ENCODE measurements around the gene MCM6.
A peak's percentile ranks its signal among the peaks of the same experiment; 100 is the strongest.

Gene MCM6

DNA sequence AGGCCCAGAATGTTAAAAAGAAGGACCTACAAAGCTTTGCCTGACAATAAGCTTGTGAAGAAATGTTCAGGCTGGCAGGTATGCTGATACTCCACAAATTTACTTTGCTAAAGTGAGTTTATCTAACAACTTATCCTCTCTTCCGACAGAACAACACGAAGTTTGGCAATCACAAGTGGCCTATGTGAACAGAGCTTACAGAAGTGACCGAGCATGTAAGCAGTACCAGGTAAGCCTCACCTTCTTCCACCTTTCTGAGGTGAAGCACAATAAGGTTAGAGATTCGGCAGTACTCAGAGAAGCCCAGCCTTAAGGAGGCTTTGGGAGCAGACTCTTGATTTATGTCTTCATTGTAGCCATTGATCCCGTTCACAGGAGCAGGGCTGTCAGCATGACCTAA, 30.2 kb downstream of the MCM6 start:
- Mint-ChIP-seq H3K9me3 (no peaks in the 10 kb centered on the region), H3K27ac (no peak overlapping the region), H3K4me3 (no peak overlapping the region), H3K36me3 (ENCODE audit: low read depth) (peaks cover 71% of the 10 kb centered on the region), H3K27me3 (no peaks in the 10 kb centered on the region), H3K4me1 (ENCODE audit: low read depth) (no peaks in the 10 kb centered on the region)
- intact Hi-C loops (cut with micrococcal nuclease) = no loop called here

DNA sequence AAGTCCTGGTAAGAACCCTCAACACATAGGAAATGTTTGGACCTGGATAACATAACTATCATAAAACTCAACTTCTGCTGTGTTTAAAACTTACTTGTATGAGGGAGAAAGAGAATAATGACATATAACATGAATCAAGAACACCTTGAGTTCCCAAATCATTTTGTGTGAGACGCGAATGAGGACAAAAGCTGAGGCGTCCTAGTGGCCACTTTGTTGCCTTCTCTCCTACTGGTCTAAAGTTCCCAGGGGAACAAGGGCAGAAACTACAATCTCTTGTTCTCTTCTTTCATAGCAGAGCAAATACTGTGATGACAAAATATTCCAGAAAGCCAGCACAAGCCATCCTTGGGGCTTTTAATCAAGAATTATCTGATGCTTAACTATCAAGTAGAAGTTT, 31.0 kb downstream of the MCM6 start:
- Mint-ChIP-seq H3K27ac (no peak overlapping the region), H3K27me3 (no peaks in the 10 kb centered on the region), H3K36me3 (ENCODE audit: low read depth) (peaks cover 63% of the 10 kb centered on the region), H3K4me1 (ENCODE audit: low read depth) (no peaks in the 10 kb centered on the region), H3K4me3 (no peak overlapping the region), H3K9me3 (no peaks in the 10 kb centered on the region)
- intact Hi-C loops (cut with micrococcal nuclease) = no loop called here

DNA sequence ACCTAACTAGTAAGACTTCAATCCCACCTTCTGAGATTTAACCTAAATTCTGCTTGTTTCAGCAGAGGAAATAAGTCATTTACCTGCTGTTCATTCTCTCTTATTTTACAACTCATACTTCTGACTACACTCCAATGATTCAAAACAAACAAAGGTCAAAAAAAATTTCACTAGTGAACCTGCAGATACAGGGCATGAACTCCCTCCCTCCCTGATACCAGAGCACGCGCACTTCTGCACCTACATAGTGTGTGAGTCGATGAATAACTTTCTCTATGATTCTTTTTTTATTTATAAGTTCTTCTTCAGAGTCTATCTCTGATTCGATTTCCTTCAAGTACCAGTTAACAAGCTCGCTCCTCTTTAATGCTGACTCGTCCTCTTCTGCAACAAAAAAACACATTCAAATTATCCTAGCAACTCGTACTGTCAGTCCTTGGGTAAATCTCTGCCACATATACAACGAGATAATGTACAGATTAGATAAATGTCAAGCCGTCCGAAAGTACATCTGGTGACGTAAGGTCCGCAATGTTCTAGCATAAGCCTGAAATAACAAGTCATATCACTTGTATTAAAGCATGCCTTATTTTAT, 31.8 kb downstream of the MCM6 start:
- no peaks in the 10 kb centered on the region for H3K9me3 Mint-ChIP-seq
- no peaks in the 10 kb centered on the region for H3K27me3 Mint-ChIP-seq
- H3K4me3 Mint-ChIP-seq = no peak overlapping the region
- H3K4me1 Mint-ChIP-seq (ENCODE audit: low read depth) = no peaks in the 10 kb centered on the region
- H3K27ac Mint-ChIP-seq = no peak overlapping the region
- intact Hi-C loops (cut with micrococcal nuclease) = no loop called here
- H3K36me3 Mint-ChIP-seq (ENCODE audit: low read depth) = peaks cover 60% of the 10 kb centered on the region

DNA sequence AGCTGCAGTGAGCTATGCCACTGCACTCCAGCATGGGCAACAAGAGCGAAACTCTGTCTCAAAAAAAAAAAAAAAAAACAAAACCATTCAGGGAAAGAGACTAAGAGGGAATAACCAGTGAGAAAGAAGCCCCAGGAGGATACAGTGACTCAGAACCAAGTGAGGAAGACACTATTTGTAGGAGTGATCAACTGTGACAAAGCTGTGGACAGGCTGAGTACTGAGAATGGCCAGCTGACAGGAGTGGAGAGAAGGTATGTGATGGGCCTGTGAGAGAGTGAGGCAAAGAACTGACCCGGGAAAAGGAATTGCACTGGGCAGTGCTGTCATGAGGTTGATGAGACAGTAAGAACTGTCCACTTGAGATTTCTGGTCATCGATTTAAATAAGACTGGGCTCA, 32.6 kb downstream of the MCM6 start:
- intact Hi-C loops (cut with micrococcal nuclease) = no loop called here
- peaks cover 56% of the 10 kb centered on the region for H3K36me3 Mint-ChIP-seq (ENCODE audit: low read depth)
- no peaks in the 10 kb centered on the region for H3K27me3 Mint-ChIP-seq
- H3K4me1 Mint-ChIP-seq (ENCODE audit: low read depth) = no peaks in the 10 kb centered on the region
- no peak overlapping the region for H3K27ac Mint-ChIP-seq
- no peaks in the 10 kb centered on the region for H3K9me3 Mint-ChIP-seq
- H3K4me3 Mint-ChIP-seq = no peak overlapping the region

DNA sequence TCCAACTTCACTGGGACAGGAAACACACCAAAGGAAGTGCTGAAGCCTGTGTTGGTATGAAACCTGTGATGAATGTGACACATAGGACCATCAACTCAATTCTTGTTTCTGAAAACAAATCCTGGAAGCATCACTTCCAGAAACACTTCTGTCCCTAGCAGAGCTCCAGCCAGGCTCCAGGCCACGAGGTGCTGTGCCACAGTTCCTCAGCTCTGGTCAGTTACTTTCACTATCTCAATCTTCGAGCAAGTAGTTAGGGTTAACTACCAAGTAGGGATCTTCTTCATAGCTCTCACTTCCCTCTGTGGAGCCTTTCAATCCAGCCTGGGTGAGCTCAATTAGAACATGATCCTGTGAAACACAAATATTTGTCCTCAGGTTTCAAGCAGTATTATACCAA, 35.6 kb downstream of the MCM6 start:
- no peaks in the 10 kb centered on the region for H3K9me3 Mint-ChIP-seq
- intact Hi-C loops (cut with micrococcal nuclease) = no loop called here
- peaks cover 28% of the 10 kb centered on the region for H3K36me3 Mint-ChIP-seq (ENCODE audit: low read depth)
- no peaks in the 10 kb centered on the region for H3K27me3 Mint-ChIP-seq
- peaks cover 6% of the 10 kb centered on the region for H3K4me1 Mint-ChIP-seq (ENCODE audit: low read depth)
- peak overlapping the region; percentile 25 for H3K27ac Mint-ChIP-seq
- peak overlapping the region; percentile 26 for H3K4me3 Mint-ChIP-seq

DNA sequence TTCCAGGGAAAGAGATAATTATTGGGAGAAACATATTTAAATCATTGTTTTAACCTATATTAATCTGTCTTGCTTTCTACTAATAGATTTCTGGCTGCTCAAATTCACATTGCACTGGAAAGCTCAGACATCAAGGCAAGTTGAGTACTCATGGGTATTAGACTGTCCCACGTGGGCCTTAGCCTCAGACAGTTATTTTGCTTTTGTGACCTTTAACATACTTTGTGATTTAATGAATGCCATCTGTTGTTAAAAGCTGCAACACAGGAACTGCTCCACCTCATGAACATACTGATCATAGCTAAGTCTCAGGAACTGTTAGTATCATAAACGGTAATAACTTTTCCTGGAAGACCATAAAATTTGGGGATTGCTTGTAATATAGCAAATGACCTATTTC, 36.5 kb downstream of the MCM6 start:
- H3K36me3 Mint-ChIP-seq (ENCODE audit: low read depth) = peaks cover 27% of the 10 kb centered on the region
- H3K27me3 Mint-ChIP-seq = no peaks in the 10 kb centered on the region
- no peak overlapping the region for H3K4me3 Mint-ChIP-seq
- H3K9me3 Mint-ChIP-seq = no peaks in the 10 kb centered on the region
- peaks cover 8% of the 10 kb centered on the region for H3K4me1 Mint-ChIP-seq (ENCODE audit: low read depth)
- no peak overlapping the region for H3K27ac Mint-ChIP-seq
- intact Hi-C loops (cut with micrococcal nuclease) = no loop called here

DNA sequence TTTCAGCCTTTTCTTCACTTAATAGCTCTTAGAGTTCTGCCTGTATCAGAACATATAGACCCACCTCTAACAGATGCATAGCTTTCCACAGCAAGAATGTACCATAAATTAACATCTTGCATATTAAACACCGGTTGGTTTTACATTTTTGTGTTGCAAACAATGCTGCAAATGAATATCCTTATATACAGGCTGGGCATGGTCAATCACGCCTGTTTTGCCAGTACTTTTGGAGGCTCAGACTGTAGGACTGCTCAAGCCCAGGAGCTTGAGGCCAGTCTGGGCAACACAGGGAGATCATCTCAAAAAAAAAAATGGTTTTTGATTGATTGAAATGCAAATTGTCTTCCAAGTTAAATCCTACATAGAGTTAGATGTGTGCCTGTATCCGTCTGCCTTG, 37.7 kb downstream of the MCM6 start:
- intact Hi-C loops (cut with micrococcal nuclease) = no loop called here
- H3K27me3 Mint-ChIP-seq = no peaks in the 10 kb centered on the region
- peaks cover 15% of the 10 kb centered on the region for H3K36me3 Mint-ChIP-seq (ENCODE audit: low read depth)
- peaks cover 8% of the 10 kb centered on the region for H3K4me1 Mint-ChIP-seq (ENCODE audit: low read depth)
- H3K27ac Mint-ChIP-seq = no peak overlapping the region
- H3K4me3 Mint-ChIP-seq = no peak overlapping the region
- H3K9me3 Mint-ChIP-seq = no peaks in the 10 kb centered on the region

DNA sequence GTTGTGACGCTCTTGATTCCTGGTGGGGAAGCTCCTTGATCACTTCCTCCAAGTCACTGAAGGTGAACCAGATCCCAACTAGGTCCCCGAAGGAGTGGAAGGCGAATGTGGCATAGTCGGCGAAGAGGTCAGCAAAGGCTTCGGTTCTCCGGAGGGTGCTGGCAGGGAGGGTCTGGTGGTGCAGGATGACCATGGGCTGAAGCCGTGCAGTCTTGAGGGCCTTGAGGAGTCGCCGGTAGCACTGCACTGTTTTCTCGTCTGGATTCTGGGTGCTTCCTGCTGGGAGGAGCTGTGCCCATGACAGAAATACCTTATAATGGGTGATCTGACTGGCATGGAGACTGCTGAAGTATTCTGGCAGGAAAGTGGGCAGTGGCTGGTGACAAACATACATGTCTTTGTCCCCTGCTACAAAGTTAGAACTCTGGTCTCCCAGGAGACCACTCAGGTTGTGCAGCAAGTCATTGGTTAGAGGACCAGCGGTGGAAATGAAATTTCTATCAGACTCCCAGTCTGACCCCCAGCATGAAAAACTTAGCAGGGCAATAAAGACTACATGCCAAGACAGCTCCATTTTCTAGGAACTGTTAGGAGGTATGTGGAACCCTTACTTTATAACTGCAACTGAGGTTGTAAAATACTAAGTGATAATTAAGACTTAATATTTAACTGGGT, 39.5 kb downstream of the MCM6 start, which contains the start of gene LCT:
Gene LCT, minus strand, starts transcription at position 589 of the 675 bp plus-strand sequence. Its CDS starts 15 bp downstream, at position 574.
- no peak within 1 kb of the TSS for H3K4me3 Mint-ChIP-seq
- no peaks in the 10 kb centered on the region for H3K27me3 Mint-ChIP-seq
- H3K9me3 Mint-ChIP-seq = no peaks in the 10 kb centered on the region
- H3K4me1 Mint-ChIP-seq (ENCODE audit: low read depth) = peaks cover 8% of the 10 kb centered on the region
- no peaks in the 10 kb centered on the region for H3K36me3 Mint-ChIP-seq (ENCODE audit: low read depth)
- no peak within 1 kb of the TSS for H3K27ac Mint-ChIP-seq
- intact Hi-C loops (cut with micrococcal nuclease) = no loop called here

DNA sequence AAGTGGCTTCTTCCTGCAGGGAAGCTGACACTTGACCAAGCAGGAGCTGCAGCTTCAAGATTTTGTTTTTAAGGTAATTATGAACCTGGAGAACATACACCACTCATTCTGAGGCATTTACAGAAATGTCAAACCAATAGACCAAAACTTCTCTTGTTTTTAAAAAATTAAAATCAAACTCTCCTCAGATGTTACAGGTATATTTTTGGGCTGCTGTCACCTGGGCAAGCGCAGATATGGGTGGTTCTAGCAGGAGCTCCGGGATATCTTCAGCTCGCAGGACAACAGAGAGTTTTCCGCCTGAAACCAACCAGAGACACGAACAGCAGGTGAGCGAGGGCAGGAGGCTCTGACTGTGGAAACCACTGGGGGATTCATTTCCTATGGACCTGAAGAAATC, 43.4 kb downstream of the MCM6 start:
- H3K36me3 Mint-ChIP-seq (ENCODE audit: low read depth) = no peaks in the 10 kb centered on the region
- intact Hi-C loops (cut with micrococcal nuclease) = no loop called here
- H3K4me1 Mint-ChIP-seq (ENCODE audit: low read depth) = peaks cover 8% of the 10 kb centered on the region
- no peak overlapping the region for H3K27ac Mint-ChIP-seq
- H3K27me3 Mint-ChIP-seq = no peaks in the 10 kb centered on the region
- no peaks in the 10 kb centered on the region for H3K9me3 Mint-ChIP-seq
- H3K4me3 Mint-ChIP-seq = no peak overlapping the region

DNA sequence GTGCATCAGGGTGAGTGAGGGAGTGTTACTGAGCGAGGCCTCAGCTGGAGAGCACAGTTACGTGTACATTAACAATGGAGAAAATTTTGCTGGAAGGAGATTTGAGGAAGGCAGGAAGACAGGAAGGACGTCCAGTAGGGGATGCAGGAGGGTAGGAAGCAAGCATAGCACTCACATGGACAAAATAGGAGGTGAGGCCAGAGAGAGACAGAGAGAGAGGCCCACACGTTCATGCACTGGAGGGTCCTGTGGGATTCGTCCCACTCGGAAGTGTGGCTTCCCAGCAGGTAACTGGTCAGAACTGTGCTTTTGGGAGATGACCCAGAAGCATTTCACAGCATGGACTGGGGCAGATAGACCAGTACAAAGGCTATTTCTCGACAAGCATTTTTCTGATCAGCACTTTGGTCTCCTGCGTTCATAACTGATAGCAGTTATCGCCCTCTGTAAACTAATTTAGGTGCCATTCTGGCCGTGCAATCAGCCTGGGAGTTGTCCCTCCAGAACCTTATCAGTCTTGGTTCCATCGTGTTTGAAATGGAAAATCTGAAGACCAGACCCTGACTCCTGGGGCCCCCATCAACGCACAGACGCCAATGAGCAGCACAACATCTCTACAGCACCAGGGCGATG, 44.9 kb downstream of the MCM6 start:
- intact Hi-C loops (cut with micrococcal nuclease) = no loop called here
- Mint-ChIP-seq H3K36me3 (ENCODE audit: low read depth) (no peaks in the 10 kb centered on the region), H3K4me3 (no peak overlapping the region), H3K4me1 (ENCODE audit: low read depth) (peaks cover 8% of the 10 kb centered on the region), H3K27me3 (no peaks in the 10 kb centered on the region), H3K9me3 (no peaks in the 10 kb centered on the region), H3K27ac (no peak overlapping the region)

DNA sequence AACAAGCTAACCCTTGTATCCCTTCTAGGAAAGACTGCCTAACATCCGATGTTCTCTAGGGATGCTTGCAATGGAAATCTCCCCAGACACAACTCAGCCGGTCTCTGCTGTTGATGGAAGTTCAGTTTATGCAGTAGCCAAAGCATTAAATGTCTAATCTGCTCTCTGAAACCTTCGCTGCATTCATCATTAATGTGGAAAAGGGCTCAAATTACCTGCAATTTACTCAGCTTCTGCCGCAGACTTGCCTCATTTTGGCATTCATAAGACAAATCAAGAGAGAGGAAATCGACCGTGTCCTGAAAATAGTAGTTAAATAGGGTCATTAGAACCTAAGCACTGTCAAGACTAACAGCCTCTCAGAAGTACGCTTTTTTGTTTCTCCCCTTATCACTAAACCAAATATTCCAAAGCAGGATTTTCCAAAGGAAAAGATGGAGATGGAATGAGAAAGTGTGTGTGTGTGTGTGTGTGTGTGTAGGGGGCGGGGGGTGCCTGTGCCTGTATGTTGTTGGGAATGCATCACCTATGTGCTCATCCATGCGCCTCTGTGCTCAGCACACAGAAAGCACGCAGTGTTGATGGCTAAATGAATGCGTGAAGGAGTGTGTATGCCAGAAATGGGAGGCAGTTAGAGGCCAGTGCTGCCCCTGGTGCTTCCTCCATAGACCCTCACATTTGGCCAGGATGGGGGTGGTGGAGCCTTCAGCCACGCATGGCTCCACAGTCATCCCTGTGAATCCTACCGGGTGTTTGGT, 46.7 kb downstream of the MCM6 start:
- H3K27ac Mint-ChIP-seq = no peak overlapping the region
- H3K27me3 Mint-ChIP-seq = no peaks in the 10 kb centered on the region
- no peak overlapping the region for H3K4me3 Mint-ChIP-seq
- intact Hi-C loops (cut with micrococcal nuclease) = no loop called here
- H3K4me1 Mint-ChIP-seq (ENCODE audit: low read depth) = no peaks in the 10 kb centered on the region
- no peaks in the 10 kb centered on the region for H3K36me3 Mint-ChIP-seq (ENCODE audit: low read depth)
- H3K9me3 Mint-ChIP-seq = no peaks in the 10 kb centered on the region

DNA sequence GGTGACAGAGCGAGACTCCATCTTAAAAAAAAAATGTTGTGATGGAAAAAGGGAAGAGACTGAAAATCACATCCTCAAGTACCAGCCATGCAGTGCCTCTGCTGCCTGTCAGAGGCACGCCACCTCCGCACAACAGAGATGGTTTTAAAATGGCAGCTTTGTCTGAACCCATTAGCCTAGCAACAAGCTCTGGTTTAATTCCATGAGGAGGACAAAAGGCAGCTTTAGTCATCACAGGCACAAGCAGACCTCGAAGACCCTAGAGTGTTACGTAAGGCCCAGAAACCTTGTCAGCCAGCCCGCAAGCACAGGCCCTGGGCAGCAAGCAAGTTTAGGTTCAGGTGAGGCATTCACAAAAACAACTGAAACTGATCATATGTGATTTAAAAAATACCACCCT, 49.7 kb downstream of the MCM6 start:
- intact Hi-C loops (cut with micrococcal nuclease) = no loop called here
- no peaks in the 10 kb centered on the region for H3K27me3 Mint-ChIP-seq
- no peak overlapping the region for H3K4me3 Mint-ChIP-seq
- no peak overlapping the region for H3K27ac Mint-ChIP-seq
- peaks cover under 1% of the 10 kb centered on the region for H3K4me1 Mint-ChIP-seq (ENCODE audit: low read depth)
- H3K9me3 Mint-ChIP-seq = peaks cover 17% of the 10 kb centered on the region
- H3K36me3 Mint-ChIP-seq (ENCODE audit: low read depth) = no peaks in the 10 kb centered on the region

DNA sequence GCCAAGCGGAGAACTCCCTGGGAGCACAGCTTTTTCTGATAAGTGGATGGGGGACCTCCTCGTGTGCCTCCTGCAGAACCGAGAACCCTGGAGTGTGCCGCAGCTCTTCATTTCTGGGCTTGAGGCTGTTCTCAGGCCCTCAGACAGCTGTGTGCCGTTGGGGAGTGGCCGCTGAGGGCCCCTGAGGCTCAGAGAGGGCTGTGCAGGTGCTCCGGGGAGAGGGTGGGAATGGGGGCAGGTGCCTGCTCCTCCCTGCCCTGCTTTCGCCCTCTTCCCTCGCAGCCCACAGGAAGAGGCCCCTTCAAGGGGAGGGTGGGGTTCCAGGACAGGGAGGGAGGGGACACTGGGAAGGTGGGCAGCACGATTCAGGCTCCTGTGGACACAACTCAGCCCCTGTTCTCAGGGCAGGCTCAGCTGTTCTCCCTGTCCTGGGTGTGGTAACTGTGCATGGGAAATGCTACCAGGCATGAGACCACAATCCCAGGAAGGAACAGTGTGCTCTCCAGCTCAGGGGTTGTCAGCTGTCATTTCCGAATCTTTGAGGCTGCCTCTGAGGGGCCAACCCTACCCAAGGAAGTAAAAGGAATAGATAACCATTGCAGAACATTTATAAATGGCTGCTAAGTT, 50.6 kb downstream of the MCM6 start:
- intact Hi-C loops (cut with micrococcal nuclease) = no loop called here
- no peak overlapping the region for H3K4me3 Mint-ChIP-seq
- H3K27ac Mint-ChIP-seq = no peak overlapping the region
- peaks cover 5% of the 10 kb centered on the region for H3K4me1 Mint-ChIP-seq (ENCODE audit: low read depth)
- peaks cover 17% of the 10 kb centered on the region for H3K9me3 Mint-ChIP-seq
- no peaks in the 10 kb centered on the region for H3K27me3 Mint-ChIP-seq
- no peaks in the 10 kb centered on the region for H3K36me3 Mint-ChIP-seq (ENCODE audit: low read depth)

DNA sequence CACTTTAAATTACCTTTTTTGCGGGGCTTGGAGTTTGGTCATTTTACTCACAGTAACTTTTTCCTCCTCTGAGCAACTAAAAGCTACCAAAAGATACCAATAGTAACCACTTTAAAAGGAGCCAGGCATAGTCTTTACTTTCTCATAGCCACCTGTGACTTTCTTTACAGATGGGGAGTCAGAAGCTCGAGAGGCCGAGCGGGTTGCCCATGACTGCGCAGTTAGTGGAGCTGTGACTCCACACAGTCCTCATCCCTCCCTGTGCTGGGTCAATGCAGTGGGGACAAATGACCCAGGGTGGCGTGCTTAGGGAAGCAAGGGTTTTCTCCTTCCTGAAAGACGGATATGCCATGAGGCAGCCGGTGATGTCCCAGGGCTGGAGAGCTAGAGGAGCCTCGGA, 51.1 kb downstream of the MCM6 start:
- Mint-ChIP-seq H3K4me1 (ENCODE audit: low read depth) (peaks cover 10% of the 10 kb centered on the region), H3K27ac (no peak overlapping the region), H3K4me3 (no peak overlapping the region), H3K9me3 (peaks cover 17% of the 10 kb centered on the region), H3K36me3 (ENCODE audit: low read depth) (no peaks in the 10 kb centered on the region), H3K27me3 (peaks cover 3% of the 10 kb centered on the region)
- intact Hi-C loops (cut with micrococcal nuclease) = no loop called here
